SK-N-SH (cell line): ENCODE results near the gene CNPY2. TPM values are rescaled to one million over a fixed set of nuclear protein-coding genes. Genes with fewer than 3 reads are reported as not detected.
A peak's percentile ranks its signal among the peaks of the same experiment; 100 is the strongest.

Source experiments
- CTCF ChIA-PET: fragments of 300-600, 350-600 bp; formaldehyde crosslinking; extraction: SDS; loops from one replicate; lab custom pipeline; 2021; lab: Yijun Ruan, JAX
- POLR2A ChIA-PET: fragments of 350-600 bp; sonication (Branson Sonifier 250); formaldehyde crosslinking; extraction: SDS; loops from one replicate; lab custom pipeline; 2020; ENCODE audit warnings: antibody characterized with exemption, inconsistent platforms; lab: Yijun Ruan, JAX
- DNase-seq: peaks from one replicate; pipeline ENCODE4 v3.0.0; 2012
- H2AFZ ChIP-seq: fragments of 200-600 bp; sonication (generic); 2 replicates; pipeline ENCODE4 v1.8.1; 2016; ENCODE audit warnings: antibody characterized with exemption, mild to moderate bottlenecking, low read depth
- H3F3A ChIP-seq: fragments of 200-600 bp; sonication (generic); replicated peaks from 2 replicates; pipeline ENCODE3; 2016; ENCODE audit warnings: antibody characterized with exemption, mild to moderate bottlenecking; ENCODE audit not compliant: insufficient read depth
- H3K27ac ChIP-seq, 2 experiments: fragments of 200-500 bp in 1 of 2; fragments of 200-600 bp in 1 of 2; sonication (Bioruptor generic) in 1 of 2; sonication (generic), shearing (Covaris generic) in 1 of 2; 2 replicates each; pipeline versions ENCODE4 v1.5.1 to v1.6.1; 2014 to 2016; ENCODE audit warnings: low read depth in 2 of 2, inconsistent platforms in 1 of 2, low read length in 1 of 2, mild to moderate bottlenecking in 1 of 2, mixed read lengths in 1 of 2
- H3K27me3 ChIP-seq: fragments of 200-600 bp; sonication (generic), shearing (Covaris generic); 2 replicates; pipeline ENCODE4 v1.6.1; 2016; ENCODE audit warnings: mixed run types; ENCODE audit not compliant: insufficient read depth
- H3K36me3 ChIP-seq, 2 experiments: fragments of 200-500 bp in 1 of 2; fragments of 200-600 bp in 1 of 2; sonication (Bioruptor generic) in 1 of 2; sonication (generic) in 1 of 2; replicated peaks in 1 of 2; 2 replicates each; pipeline versions ENCODE3 to v1.5.1; 2014 to 2016; ENCODE audit warnings: low read length in 1 of 2, mild to moderate bottlenecking in 1 of 2; ENCODE audit not compliant: insufficient read depth in 2 of 2, control insufficient read depth in 1 of 2
- H3K4me1 ChIP-seq, 2 experiments: fragments of 200-500 bp in 1 of 2; fragments of 200-600 bp in 1 of 2; sonication (Bioruptor generic) in 1 of 2; sonication (generic), shearing (Covaris generic) in 1 of 2; 2 replicates each; pipeline versions ENCODE4 v1.5.1 to v1.6.1; 2014 to 2016; ENCODE audit warnings: low read depth in 1 of 2, low read length in 1 of 2, mixed run types in 1 of 2; ENCODE audit not compliant: insufficient read depth in 2 of 2, control insufficient read depth in 1 of 2
- H3K4me2 ChIP-seq: fragments of 200-600 bp; sonication (generic), shearing (Covaris generic); 2 replicates; pipeline ENCODE4 v1.6.1; 2017; ENCODE audit warnings: mixed run types
- H3K4me3 ChIP-seq, 2 experiments: fragments of 200-500 bp in 1 of 2; fragments of 200-600 bp in 1 of 2; sonication (Bioruptor generic) in 1 of 2; sonication (generic), shearing (Covaris generic) in 1 of 2; 2 replicates each; pipeline versions ENCODE4 v1.5.1 to v1.8.1; 2014 to 2016; ENCODE audit warnings: low read depth in 2 of 2, inconsistent platforms in 1 of 2, low read length in 1 of 2, mild to moderate bottlenecking in 1 of 2, mixed read lengths in 1 of 2, moderate library complexity in 1 of 2
- H3K79me2 ChIP-seq: fragments of 200-600 bp; sonication (generic); 2 replicates; pipeline ENCODE4 v1.8.1; 2017; ENCODE audit warnings: mild to moderate bottlenecking; ENCODE audit not compliant: insufficient read depth
- H3K9ac ChIP-seq: fragments of 200-600 bp; sonication (generic); 2 replicates; pipeline ENCODE4 v1.6.1; 2017; ENCODE audit warnings: mixed run types
- H3K9me2 ChIP-seq: fragments of 200-600 bp; sonication (generic); 2 replicates; pipeline ENCODE4 v1.6.1; 2017; ENCODE audit warnings: mixed run types
- H3K9me3 ChIP-seq: fragments of 200-600 bp; sonication (generic); 2 replicates; pipeline ENCODE4 v1.6.1; 2017; ENCODE audit warnings: mixed run types, mild to moderate bottlenecking, moderate library complexity
- H4K20me1 ChIP-seq: fragments of 200-600 bp; sonication (generic); 2 replicates; pipeline ENCODE4 v1.6.1; 2017; ENCODE audit warnings: mild to moderate bottlenecking, mixed run types; ENCODE audit not compliant: insufficient read depth
- CHD2 ChIP-seq: fragments of 150-350 bp; IDR thresholded peaks from 2 replicates; pipeline ENCODE4 v1.6.1; 2018; ENCODE audit warnings: low read length; ENCODE audit not compliant: partially characterized antibody
- EP300 ChIP-seq, 2 experiments: IDR thresholded peaks; 2 replicates each; pipeline versions ENCODE4 v1.4.0 to v1.6.1; 2012; ENCODE audit warnings: borderline replicate concordance in 1 of 2, low read depth in 1 of 2, low read length in 1 of 2
- EZH2phosphoT487 ChIP-seq: fragments of 200-600 bp; sonication (generic); IDR thresholded peaks from 2 replicates; pipeline ENCODE4 v1.6.1; 2017; ENCODE audit warnings: low read depth, mixed run types, mild to moderate bottlenecking, antibody characterized with exemption, moderate library complexity, borderline replicate concordance
- GABPA ChIP-seq: IDR thresholded peaks from 2 replicates; pipeline ENCODE4 v1.4.0; 2012; ENCODE audit warnings: low read depth, mild to moderate bottlenecking
- GATA2 ChIP-seq: sonication (generic); formaldehyde crosslinking; IDR thresholded peaks from 2 replicates; pipeline ENCODE4 v1.5.0; 2020; ENCODE audit warnings: mild to moderate bottlenecking, missing genetic modification reagents
- IRF3 ChIP-seq: fragments of 150-350 bp; IDR thresholded peaks from 2 replicates; pipeline ENCODE4 v1.6.1; 2016; ENCODE audit warnings: mild to moderate bottlenecking, low read depth, low read length
- JUND ChIP-seq: IDR thresholded peaks from 2 replicates; pipeline ENCODE4 v1.4.0; 2012
- MAX ChIP-seq: IDR thresholded peaks from 2 replicates; pipeline ENCODE4 v1.4.0; 2012; ENCODE audit warnings: low read depth
- MXI1 ChIP-seq: IDR thresholded peaks from 2 replicates; pipeline ENCODE4 v1.6.1; 2012; ENCODE audit warnings: mild to moderate bottlenecking, low read depth, low read length, improper control_type of control experiment
- NFIC ChIP-seq: IDR thresholded peaks from 2 replicates; pipeline ENCODE4 v1.4.0; 2012; ENCODE audit warnings: borderline replicate concordance
- PBX3 ChIP-seq: IDR thresholded peaks from 2 replicates; pipeline ENCODE4; 2012
- POLR2AphosphoS5 ChIP-seq: IDR thresholded peaks from 2 replicates; pipeline ENCODE4 v1.6.1; 2012; ENCODE audit warnings: low read depth, low read length
- RCOR1 ChIP-seq: fragments of 150-350 bp; IDR thresholded peaks from 2 replicates; pipeline ENCODE4 v1.6.1; 2017; ENCODE audit warnings: antibody characterized with exemption, low read length
- SIN3A ChIP-seq: IDR thresholded peaks from 2 replicates; pipeline ENCODE4 v1.6.1; 2012; ENCODE audit warnings: low read depth, mild to moderate bottlenecking, low read length, moderate library complexity, borderline replicate concordance
- TAF1 ChIP-seq: IDR thresholded peaks from 2 replicates; pipeline ENCODE4 v1.6.1; 2012; ENCODE audit warnings: low read depth, mild to moderate bottlenecking, low read length, moderate library complexity, borderline replicate concordance
- TCF12 ChIP-seq: IDR thresholded peaks from 2 replicates; pipeline ENCODE4 v1.4.0; 2012
- USF1 ChIP-seq: IDR thresholded peaks from 2 replicates; pipeline ENCODE4 v1.4.0; 2012; ENCODE audit warnings: low read depth, borderline replicate concordance
- YY1 ChIP-seq: IDR thresholded peaks from 2 replicates; pipeline ENCODE4 v1.4.0; 2012; ENCODE audit warnings: low read depth, mild to moderate bottlenecking
- WGBS: methylation state at CpG from one replicate; pipeline ENCODE4 v1.1.6; 2017; ENCODE audit warnings: low lambda C conversion rate; 5-methylcytosine and 5-hydroxymethylcytosine counted together
- polyA plus RNA-seq, 3 experiments: library from polyadenylated mRNA; depleted of rRNA; stranded (reverse); fragments of >200 nt; gene quantifications; 2 replicates each; pipeline ENCODE4 v1.2.3, GENCODE V29; 2012

CNPY2 gene
- polyA plus RNA-seq, 1 of the 3 experiments (the other 2 are of a cell fraction): 191 TPM

- Histone ChIP-seq H2AFZ (peak overlapping the region; percentile 83; the same call in 1 of the 2 replicates), H3K4me3 (peak overlapping the region; percentile 78 to 92), H3K79me2 (peaks cover 55% of the 10 kb centered on the region), H3K27ac (peak overlapping the region; percentile 82 to 85), H3F3A (peaks cover 34% of the 10 kb centered on the region), H3K36me3 (peaks cover 4 to 28% of the 10 kb centered on the region in 2 experiments), H3K9ac (peak overlapping the region; percentile 73), H3K4me2 (peak overlapping the region; percentile 87), H3K4me1 (peaks cover 14 to 27% of the 10 kb centered on the region in 2 experiments; a peak in 2 of 4 replicates), H3K27me3 (no peaks in the 10 kb centered on the region), H3K9me3 (no peaks in the 10 kb centered on the region), H3K9me2 (no peaks in the 10 kb centered on the region), H4K20me1 (peaks cover 33% of the 10 kb centered on the region)
- ChIA-PET CTCF (interaction anchor here (0.9 kb wide), 1 partner anchor 14 kb away, joined by 3 read pairs; no protein-coding TSS in a partner anchor), POLR2A (interaction anchor here (1.0 to 1.7 kb wide), 2 partner anchors 34 to 327 kb away, joined by 3 to 4 read pairs; partner anchors contain the start of genes COQ10A and RAB5B)
- TF ChIP-seq YY1 (peak; percentile 7; the same call in 1 of the 2 replicates), RCOR1 (no peak), GATA2 (CRISPR knock-in tag) (0 out of 2 replicates have a peak, but pooled peaks have one; percentile 14)
- DNase-seq: no peak
- WGBS: 52% methylated on average over 21 of the region's 21 CpGs
These were observed 14.9 kb downstream of the CNPY2 start for GRCh38 chr12:56300644-56301464.

GRCh38 chr12:56299853-56300643, 15.7 kb downstream of the CNPY2 start, which contains the start of gene CS:
Gene CS, minus strand, starts transcription at chr12:56300330. Its CDS starts 129 bp downstream, at chr12:56300201.
- ChIA-PET POLR2A (interaction anchor here (1.0 to 2.2 kb wide), 4 partner anchors 16 to 326 kb away, joined by 3 to 12 read pairs (median 4); partner anchors contain the start of genes CNPY2, COQ10A, RAB5B and STAT2), CTCF (interaction anchor here (0.6 to 1.6 kb wide), 4 partner anchors 13 to 277 kb away, joined by 3 to 5 read pairs (median 4); partner anchors contain the start of genes ANKRD52 and SMARCC2)
- H3K4me2 ChIP-seq: peak within 1 kb of the TSS; percentile 96
- H3F3A ChIP-seq: peaks cover 34% of the 10 kb centered on the region
- no peak for TF ChIP-seq EZH2phosphoT487
- no peak for TF ChIP-seq USF1
- peak; percentile 3; the same call in 1 of the 2 replicates for TF ChIP-seq TCF12
- 0 out of 2 replicates have a peak, but pooled peaks have one; percentile 23 for TF ChIP-seq IRF3
- no peak for TF ChIP-seq JUND
- no peak for TF ChIP-seq EP300 (IDR thresholded peaks at IDR 0.05; ENCODE audit: borderline replicate concordance in 1 of 2, low read depth in 1 of 2, low read length in 1 of 2)
- peak; percentile 96 for TF ChIP-seq NFIC
- peak; percentile 69 for TF ChIP-seq GABPA
- peak; percentile 56 for TF ChIP-seq CHD2
- peak; percentile 95 for TF ChIP-seq MXI1
- peak; percentile 90 for TF ChIP-seq PBX3
- TF ChIP-seq TAF1: peak; percentile 77; the same call in 1 of the 2 replicates
- TF ChIP-seq RCOR1: no peak
- TF ChIP-seq SIN3A: peak; percentile 36
- TF ChIP-seq POLR2AphosphoS5: peak; percentile 70; the same call in 1 of the 2 replicates
- TF ChIP-seq YY1: peak; percentile 41; the same call in 1 of the 2 replicates
- TF ChIP-seq MAX: peak; percentile 89
- peak within 1 kb of the TSS; percentile 83 for H2AFZ ChIP-seq
- H3K4me3 ChIP-seq: peak within 1 kb of the TSS; percentile 78 to 92
- H3K27ac ChIP-seq: peak within 1 kb of the TSS; percentile 83 to 85
- 2% methylated on average over 22 of the region's 63 CpGs for WGBS
- peaks cover 64% of the 10 kb centered on the region for H3K79me2 ChIP-seq
- H3K27me3 ChIP-seq: no peaks in the 10 kb centered on the region
- H3K9ac ChIP-seq: peak within 1 kb of the TSS; percentile 92
- H3K9me3 ChIP-seq: no peaks in the 10 kb centered on the region
- H3K9me2 ChIP-seq: no peaks in the 10 kb centered on the region
- H3K36me3 ChIP-seq: peaks cover 4 to 28% of the 10 kb centered on the region in 2 experiments
- H3K4me1 ChIP-seq: peaks cover 14 to 27% of the 10 kb centered on the region in 2 experiments; a peak in 2 of 4 replicates
- peaks cover 35% of the 10 kb centered on the region for H4K20me1 ChIP-seq
- peak; percentile 97 for DNase-seq
